ENCODE results near the gene TAS2R20. TPM values are rescaled to one million over a fixed set of nuclear protein-coding genes. Genes with fewer than 3 reads are reported as not detected.
A peak's percentile ranks its signal among the peaks of the same experiment; 100 is the strongest.

The TAS2R20 gene
- total and polyA plus RNA-seq, 2 of the 13 experiments (the other 11 are each of a cell fraction or from before 2014, with no cell fraction given) = 0.54 to 2.9 TPM

- TF ChIP-seq ZNF318 (CRISPR knock-in tag; IDR thresholded peaks at IDR 0.05) = no peak
- TF ChIP-seq DRAP1 (CRISPR knock-in tag; IDR thresholded peaks at IDR 0.05) = no peak
- TF ChIP-seq MED8 (CRISPR knock-in tag; IDR thresholded peaks at IDR 0.05; ENCODE audit: insufficient replicate concordance) = no peak
- peak; percentile 48 for TF ChIP-seq XRCC5 (optimal IDR thresholded peaks at IDR 0.05; ENCODE audit: low read length)
- no peak for TF ChIP-seq ZNF432 (CRISPR knock-in tag; IDR thresholded peaks at IDR 0.05; ENCODE audit: borderline replicate concordance)
- TF ChIP-seq, protein P1, sequence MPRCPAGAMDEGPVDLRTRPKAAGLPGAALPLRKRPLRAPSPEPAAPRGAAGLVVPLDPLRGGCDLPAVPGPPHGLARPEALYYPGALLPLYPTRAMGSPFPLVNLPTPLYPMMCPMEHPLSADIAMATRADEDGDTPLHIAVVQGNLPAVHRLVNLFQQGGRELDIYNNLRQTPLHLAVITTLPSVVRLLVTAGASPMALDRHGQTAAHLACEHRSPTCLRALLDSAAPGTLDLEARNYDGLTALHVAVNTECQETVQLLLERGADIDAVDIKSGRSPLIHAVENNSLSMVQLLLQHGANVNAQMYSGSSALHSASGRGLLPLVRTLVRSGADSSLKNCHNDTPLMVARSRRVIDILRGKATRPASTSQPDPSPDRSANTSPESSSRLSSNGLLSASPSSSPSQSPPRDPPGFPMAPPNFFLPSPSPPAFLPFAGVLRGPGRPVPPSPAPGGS (CRISPR knock-in tag; IDR thresholded peaks at IDR 0.05) = no peak
- no peak for TF ChIP-seq ZNF768 (CRISPR knock-in tag; IDR thresholded peaks at IDR 0.05)
- no peak for TF ChIP-seq ZNF83 (CRISPR knock-in tag; IDR thresholded peaks at IDR 0.05; ENCODE audit: borderline replicate concordance)
- no peak for TF ChIP-seq AGO1 (IDR thresholded peaks at IDR 0.05; ENCODE audit: low read depth, low read length, poor library complexity, severe bottlenecking)
- TF ChIP-seq ZNF550 (CRISPR knock-in tag; IDR thresholded peaks at IDR 0.05; ENCODE audit: borderline replicate concordance) = no peak
- peak; percentile 58; the same call in 1 of the 2 replicates for TF ChIP-seq REPIN1 (CRISPR knock-in tag; IDR thresholded peaks at IDR 0.05; ENCODE audit: borderline replicate concordance, low read depth)
- TF ChIP-seq ZNF646 (CRISPR knock-in tag; IDR thresholded peaks at IDR 0.05) = no peak
Measured at GRCh38 chr12:11015775-11016430, 17.8 kb upstream of the TAS2R20 start (continued).

Data from HepG2 (cell line).